HTR-8/SVneo (cell line): Measurements from ENCODE around the gene AIFM3.
"Not testable (repeated sequence)": the region's sequence is repeated elsewhere in the genome, so short reads cannot be mapped to it uniquely, and the experiment has no call there.

Experiments
- DNase-seq: peaks from one replicate; pipeline ENCODE4 v3.0.0; 2011; ENCODE audit warnings: low spot score, mixed read lengths; ENCODE audit not compliant: insufficient read length
- FAIRE-seq: peaks from 2 replicates; lab custom pipeline; 2011; peaks lifted over from hg19 to GRCh38; lab: Jason Lieb, UNC

Gene AIFM3, protein sequence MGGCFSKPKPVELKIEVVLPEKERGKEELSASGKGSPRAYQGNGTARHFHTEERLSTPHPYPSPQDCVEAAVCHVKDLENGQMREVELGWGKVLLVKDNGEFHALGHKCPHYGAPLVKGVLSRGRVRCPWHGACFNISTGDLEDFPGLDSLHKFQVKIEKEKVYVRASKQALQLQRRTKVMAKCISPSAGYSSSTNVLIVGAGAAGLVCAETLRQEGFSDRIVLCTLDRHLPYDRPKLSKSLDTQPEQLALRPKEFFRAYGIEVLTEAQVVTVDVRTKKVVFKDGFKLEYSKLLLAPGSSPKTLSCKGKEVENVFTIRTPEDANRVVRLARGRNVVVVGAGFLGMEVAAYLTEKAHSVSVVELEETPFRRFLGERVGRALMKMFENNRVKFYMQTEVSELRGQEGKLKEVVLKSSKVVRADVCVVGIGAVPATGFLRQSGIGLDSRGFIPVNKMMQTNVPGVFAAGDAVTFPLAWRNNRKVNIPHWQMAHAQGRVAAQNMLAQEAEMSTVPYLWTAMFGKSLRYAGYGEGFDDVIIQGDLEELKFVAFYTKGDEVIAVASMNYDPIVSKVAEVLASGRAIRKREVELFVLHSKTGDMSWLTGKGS

DNA sequence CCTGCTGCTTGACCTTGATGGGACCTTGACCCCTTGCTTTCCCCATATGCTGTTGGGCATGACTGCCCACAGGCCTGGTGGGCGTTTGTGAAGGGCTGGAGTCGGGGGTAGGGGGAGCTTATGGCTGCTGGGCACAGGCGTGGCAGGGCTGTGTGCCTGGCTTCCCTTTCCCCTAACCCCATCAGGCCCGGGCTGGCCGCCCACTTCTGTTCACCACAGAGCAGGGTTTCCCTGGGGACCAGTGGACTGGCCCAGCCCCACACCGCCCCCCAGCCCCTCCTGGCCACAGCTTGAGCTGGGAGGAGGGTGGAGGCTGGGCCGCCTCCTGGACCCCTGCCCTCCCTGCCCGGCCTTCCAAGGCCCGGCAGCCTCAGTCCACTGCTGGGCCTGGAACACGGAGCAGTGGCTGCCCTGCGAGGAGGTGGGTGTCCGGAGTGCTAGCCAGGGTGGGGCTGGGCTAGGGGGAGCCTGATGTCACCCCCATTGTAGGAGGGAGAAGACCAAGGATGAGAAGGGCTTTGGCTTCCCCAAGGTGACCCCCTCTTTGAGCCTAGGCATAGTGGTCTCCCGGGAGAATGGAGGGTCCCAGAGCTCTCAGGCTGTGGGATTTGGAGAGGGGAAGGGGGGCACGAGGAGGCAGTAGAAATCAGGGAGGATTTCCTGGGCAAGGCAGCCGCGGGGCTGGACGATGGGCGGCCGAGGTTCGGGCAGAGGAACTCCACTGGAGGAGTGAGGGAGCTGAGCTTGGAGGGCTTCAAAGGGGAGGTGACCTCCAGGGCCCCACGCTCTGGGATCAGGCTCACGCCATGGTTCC is at the start of gene AIFM3:
TSS of gene AIFM3 (plus strand) at position 373 of the 814 bp plus-strand sequence. CDS start 690 bp downstream, outside the sequence.
- DNase-seq (no peak), FAIRE-seq (no peak)

DNA sequence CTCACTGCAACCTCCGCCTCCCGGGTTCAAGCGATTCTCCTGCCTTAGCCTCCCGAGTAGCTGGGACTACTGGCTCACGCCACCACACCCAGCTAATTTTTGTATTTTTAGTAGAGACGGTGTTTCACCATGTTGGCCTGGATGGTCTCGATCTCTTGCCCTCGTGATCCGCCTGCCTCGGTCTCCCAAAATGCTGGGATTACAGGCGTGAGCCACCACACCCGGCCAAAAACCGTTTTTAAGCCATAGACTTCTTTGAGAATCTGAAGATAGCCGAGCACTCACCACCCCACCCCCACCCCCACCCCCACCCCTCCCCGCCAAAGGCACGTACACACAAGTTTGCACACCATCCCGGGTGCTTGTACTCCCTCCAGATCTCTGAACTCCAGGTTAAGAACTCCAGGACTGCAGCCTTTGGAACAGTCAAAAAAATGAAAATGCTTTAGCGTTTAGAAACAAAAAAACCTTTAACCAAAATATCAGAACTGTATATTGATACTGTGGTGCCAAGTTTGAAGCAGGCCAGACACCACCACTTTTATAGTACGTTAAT is 48.3 kb upstream of the AIFM3 start:
- FAIRE-seq (no peak), DNase-seq (no peak)

DNA sequence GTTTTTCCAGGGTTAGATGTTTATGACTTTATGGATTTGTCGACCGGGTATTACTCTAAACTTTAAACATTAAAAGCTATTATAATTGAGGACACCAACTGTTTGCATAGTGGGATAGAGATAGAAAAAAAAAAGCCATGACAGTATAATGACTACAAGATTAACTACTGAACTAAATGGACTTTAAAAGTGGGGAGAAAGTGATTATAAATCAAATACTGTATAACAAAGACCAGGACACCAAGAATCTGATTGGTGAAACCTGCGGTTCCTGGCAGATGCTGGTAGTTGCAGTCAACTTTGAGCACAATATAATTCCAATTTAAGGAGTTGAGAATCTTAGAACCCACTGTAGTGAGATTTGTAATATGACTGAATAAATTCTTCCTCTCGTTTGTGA is 47.3 kb upstream of the AIFM3 start:
- FAIRE-seq, result no peak
- DNase-seq, result no peak

DNA sequence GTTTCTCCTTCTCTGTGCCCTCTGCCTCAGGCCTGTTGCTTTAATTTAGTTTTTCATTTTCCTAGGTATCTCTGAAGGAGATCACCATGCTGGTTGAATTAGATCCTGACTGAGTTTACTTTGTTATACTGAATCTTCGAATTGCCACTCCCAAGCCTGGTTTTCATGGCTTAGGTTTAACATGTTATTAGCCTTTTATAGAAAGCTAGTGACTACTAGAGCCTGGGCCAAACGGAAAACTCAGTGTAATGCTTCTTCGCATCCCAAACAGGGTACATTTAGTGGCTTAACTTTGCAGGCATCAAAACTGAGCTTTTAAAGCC is 46.2 kb upstream of the AIFM3 start:
- DNase-seq, result no peak
- no peak for FAIRE-seq

DNA sequence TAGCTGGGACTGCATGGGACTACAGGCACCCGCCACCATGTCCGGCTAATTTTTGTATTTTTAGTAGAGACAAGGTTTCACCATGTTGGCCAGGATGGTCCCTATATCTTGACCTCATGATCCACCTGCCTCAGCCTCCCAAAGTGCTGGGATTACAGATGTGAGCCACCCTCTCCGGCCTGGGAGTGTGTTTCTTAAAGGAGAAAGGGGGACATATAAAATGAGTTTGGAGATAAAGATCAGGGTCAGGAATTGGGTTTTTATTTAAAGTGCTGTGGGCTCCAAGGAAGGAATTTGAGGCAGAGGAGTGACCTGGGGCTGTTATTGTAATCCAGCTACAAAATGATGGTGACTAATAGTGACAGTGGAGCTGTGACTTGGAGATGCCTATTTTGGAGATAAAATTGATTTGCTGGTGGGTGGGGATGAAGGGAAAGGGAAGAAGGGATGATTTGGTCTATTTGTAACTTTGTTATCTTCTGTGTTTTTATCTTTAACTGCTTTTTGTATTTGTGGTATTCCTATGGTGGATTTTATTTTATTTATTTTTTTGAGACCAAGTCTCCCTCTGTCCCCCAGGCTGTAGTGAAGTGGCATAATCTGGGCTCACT is 44.8 kb upstream of the AIFM3 start:
- no peak for FAIRE-seq
- no peak for DNase-seq

DNA sequence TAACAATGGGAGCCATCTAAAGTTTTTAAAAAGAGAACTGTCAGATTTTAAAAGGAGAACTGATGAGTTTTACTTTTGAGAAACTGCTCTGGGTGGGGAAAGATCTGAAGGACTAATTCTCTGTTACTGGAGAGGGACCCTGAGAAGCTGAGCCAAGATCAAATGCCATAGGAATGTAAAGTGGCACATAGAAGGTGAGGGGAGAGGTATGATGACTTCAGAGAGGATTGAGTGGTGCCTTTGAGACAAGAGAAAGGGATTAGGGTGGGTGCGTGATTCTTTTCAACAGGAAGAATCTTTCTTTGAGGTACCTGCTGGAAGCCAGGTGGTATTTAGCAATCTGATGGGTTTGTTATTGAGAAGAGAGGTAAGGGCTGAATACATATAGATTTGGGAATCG is 40.8 kb upstream of the AIFM3 start:
- DNase-seq (no peak), FAIRE-seq (no peak)

DNA sequence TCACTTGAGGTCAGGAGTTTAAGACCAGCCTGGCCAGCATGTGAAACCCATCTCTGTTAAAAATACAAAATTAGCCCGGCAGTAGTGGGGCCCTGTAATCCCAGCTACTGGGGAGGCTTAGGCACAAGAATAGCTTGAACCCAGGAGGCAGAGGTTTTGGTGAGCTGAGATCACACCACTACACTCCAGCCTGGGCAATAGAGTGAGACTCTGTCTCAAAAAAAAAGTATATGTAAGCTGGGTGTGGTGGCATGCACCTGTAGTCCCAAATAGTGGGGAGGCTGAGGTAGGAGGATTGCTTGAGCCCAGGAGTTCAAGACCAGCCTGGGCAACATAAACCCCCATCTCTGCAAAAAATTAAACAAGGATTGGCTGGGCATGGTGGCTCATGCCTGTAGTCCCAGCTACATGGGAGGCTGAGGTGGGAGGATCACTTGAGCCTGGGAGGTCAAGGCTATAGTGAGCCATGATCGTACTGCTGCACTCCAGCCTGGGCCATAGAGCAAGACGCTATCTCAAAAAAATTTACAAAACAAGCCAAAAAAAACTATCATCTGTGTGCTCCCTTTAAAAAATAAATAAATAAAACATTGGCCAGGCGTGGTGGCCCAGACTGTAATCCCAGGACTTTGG is 39.0 kb upstream of the AIFM3 start:
- FAIRE-seq (no peak), DNase-seq (no peak)

DNA sequence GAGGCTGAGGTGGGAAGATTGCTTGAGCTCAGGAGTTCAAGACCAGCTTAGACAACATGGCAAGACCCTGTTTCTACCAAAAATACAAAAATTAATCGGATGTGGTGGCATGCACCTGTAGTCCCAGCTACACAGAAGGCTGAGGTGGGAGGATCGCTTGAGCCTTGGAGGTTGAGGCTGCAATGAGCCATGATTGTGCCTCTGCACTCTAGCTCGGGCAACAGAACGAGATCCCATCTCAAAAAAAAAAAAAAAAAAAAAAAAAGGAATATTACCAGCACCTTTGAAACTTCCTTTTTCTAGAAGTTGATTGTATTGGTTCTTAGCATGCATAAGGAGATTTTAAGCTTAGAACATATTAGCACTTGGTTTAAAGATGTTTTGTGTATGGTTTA is 38.5 kb upstream of the AIFM3 start:
- FAIRE-seq (no peak), DNase-seq (no peak)

DNA sequence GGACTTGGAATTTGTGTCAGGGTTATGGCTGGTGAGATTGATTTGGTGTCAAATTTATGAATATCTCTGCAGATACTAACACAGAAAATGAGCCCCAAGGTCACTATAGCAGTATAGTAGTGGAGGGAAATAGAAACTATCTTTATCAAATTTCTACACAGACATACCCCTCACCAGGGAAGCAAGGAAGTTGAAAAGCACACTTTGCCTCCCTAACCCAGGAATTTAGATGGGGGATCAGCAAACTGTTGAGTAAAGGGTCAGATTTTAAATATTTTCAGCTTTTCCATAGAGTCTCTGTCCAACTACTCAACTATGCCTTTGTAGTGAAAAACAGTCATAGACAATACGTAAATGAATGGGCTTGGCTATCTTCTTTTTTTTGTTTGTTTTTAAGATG is 37.1 kb upstream of the AIFM3 start:
- DNase-seq, result no peak
- no peak for FAIRE-seq

DNA sequence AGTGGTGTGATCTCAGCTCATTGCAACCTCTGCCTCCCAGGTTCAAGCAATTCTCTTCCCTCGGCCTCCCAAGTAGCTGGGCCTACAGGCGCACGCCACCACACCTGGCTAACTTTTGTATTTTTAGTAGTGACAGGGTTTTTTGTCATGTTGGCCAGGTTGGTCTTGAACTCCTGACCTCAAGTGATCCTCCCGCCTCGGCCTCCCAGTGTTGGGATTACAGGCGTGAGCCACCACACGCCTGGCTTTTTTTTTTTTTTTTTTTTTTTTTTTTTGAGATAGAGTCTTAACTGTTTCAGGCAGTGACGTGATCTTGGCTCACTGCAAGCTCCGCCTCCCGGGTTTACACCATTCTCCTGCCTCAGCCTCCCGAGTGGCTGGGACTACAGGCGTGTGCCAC is 36.6 kb upstream of the AIFM3 start:
- DNase-seq, FAIRE-seq: not testable (repeated sequence)

DNA sequence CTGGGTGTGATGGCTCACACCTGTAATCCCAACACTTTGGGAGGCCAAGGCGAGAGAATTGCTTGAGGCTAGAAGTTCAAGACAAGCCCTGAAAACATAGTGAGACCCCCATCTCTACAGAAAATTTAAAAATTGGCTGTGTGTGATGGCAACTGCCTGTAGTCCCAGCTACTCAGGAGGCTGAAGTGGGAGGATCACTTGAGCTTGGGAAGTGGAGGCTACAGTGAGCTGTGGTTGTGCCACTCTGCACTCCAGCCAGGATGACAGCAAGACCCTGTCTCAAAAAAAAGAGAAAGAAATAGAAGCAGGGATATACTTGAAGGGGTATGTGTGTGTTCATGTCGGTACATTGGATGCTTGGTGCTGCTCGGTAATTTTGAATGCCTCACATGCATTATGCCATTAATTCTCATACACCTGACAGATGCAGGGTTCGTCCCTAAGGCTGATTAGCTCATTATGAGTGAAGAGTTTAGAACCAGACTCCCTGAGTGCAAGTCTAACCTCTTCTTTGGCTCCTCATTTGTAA is 35.9 kb upstream of the AIFM3 start:
- no peak for FAIRE-seq
- DNase-seq, result no peak

DNA sequence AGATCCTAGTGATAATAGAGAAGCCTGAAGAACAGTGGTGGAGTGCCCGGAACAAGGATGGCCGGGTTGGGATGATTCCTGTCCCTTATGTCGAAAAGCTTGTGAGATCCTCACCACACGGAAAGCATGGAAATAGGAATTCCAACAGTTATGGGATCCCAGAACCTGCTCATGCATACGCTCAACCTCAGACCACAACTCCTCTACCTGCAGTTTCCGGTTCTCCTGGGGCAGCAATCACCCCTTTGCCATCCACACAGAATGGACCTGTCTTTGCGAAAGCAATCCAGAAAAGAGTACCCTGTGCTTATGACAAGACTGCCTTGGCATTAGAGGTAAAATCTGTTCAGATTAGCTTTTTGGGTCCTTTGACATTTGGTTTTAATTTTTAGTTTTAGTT is 33.1 kb upstream of the AIFM3 start:
- FAIRE-seq (no peak), DNase-seq (no peak)

DNA sequence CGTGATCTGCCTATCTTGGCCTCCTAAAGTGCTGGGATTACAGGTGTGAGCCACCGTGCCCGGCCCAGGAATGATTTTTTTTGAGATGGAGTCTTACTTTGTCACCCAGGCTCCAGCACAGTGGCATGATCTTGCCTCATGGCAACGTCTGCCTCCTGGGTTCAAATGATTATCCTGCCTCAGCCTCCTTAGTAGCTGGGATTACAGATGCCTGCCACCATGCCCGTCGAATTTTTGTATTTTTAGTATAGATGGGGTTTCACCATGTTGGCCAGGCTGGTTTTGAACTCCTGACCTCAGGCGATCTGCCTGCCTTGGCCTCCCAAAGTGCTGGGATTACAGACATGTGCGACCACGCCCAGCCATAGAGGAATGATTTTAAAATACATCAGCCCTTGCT is 32.0 kb upstream of the AIFM3 start:
- not testable (repeated sequence) for FAIRE-seq, DNase-seq

DNA sequence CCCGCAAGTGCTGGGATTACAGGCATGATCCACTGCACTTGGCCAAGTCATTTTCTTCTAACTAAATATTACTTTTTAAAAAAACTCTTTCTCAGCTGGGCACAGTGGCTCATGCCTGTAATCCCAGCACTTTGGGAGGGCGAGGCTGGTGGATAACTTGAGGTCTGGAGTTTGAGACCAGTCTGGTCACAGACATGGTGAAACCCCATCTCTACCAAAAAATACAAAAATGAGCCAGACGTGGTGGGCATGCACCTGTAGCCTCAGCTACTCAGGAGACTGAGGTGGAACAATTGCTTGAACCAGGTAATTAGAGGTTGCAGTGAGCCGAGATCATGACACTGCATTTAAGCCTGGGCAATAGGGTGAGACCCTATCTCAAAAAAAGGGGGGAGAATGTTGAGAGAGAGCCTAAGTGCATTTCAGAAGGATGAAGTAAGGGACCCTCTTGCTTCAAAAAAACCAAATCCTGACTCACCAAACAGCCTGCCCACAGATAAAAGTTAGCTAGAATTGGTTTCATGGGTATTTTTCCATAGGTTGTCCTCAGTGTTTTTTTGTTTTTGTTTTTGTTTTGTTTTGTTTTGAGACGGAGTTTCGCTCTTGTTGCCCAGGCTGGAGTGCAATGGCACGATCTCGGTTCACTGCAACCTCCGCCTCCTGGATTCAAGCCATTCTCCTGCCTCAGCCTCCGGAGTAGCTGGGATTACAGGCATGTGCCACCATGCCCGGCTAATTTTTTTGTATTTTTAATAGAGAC is 31.1 kb upstream of the AIFM3 start:
- not testable (repeated sequence) for DNase-seq, FAIRE-seq

DNA sequence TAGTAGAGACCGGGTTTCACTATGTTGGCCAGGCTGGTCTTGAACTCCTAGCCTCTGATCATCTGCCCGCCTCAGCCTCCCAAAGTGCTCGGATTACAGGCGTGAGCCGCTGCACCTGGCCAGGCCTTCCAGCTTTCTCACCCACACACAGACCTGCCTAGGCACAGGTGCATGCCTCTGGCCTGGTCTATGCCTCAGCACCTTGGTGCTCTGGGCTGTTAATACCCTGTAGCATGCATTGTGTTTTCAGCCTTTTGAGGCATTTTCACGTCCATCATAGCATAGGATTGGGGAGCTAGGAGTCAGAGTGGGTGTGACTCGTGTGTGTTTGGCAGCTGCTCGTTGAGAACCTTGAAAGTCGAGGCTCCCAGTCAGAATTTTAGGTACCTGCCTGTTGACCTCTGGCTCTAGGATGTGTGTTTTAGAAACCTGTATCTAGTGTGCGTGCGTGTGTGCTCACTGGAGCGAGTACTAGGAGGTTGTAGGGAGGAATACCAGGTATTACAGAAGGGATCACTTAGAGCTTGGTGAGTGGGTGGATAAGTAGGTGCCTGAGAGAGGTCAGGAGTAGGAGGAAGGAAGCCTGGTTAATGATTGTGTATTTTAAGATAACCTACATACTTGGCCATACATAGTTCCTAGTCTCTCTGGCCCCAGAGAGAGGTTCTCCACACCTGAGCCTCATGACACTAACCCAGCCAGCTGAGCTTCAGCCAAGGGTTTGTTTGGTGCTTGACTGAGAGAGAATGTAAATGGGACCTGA is 29.8 kb upstream of the AIFM3 start:
- DNase-seq (no peak), FAIRE-seq (no peak)

DNA sequence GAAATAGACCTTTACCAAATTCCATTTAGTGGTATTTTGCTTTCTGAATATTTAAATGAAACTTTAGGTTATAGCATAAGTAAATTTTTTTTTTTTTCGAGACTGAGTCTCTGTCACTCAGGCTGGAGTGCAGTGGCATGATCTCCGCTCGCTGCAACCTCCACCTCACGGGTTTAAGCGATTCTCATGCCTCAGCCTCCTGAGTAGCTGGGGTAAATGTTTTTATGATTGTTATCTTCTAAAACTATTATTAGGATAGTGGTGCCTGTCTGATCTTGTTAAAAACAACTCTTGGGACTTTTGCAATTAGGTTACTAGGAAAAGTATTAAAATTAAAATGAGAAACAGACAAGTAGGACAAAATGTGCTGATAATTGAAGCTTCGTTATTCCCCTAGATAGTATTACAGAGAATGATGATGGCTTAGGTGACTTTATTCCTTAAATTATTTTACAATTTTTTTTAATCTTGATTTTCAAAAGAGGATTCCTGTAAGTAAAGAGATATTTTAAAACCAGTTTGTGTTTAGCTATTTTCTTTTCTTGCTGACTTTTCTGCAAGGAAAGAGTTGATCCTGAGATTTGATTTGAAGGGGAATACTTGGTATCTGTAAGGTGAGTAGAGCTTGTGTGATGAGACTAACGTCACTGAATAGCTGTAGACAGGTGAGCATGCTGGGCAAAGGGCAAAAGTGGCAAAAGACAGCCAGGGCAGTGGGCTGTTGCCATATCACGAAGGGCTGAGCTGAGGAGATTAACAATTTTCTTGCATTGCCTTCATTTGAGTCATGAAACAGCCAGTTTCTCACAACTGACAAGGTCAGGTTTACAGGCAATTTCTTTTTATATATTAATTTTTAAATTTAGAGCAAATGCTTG is 29.0 kb upstream of the AIFM3 start:
- FAIRE-seq (no peak), DNase-seq (no peak)

DNA sequence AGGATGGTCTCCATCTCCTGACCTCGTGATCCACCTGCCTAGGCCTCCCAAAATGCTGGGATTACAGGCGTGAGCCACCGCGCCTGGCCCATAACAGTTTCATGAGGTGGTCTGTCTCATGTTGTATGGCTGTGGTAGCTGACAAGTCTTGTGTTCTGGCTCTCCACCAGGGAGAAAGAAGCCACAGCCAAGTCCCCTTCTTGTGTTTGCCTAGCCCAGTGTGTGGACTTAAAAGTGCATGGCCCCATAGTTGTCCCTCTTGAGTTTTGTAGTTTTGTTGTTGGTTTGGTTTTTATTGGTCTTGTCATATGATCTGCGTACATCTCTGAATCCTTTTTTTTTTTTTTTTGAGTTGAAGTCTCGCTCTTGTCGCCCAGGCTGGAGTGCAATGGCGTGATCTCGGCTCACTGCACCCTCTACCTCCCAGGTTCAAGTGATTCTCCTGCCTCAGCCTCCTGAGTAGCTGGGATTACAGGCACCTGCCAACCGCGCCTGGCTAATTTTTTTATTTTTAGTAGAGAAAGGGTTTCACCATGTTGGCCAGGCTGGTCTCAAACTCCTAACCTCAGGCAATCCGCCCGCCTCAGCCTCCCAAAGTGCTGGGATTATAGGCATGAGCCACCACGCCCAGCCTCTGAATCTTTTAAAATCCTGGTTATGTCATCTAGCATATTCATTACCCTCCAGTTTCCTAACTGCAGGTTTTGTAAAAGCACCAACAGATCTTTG is 27.4 kb upstream of the AIFM3 start:
- FAIRE-seq, DNase-seq: not testable (repeated sequence)
